GM12873 (cell line): ENCODE data around the gene MPHOSPH6.

Experiments
- TF ChIP-seq, protein P1 (sequence below): IDR thresholded peaks from 2 replicates; pipeline ENCODE4 v1.5.1; 2012; ENCODE audit warnings: low read depth, mild to moderate bottlenecking, moderate library complexity, low read length, control low read depth; ENCODE audit not compliant: insufficient read depth; ENCODE audit errors: missing control alignments

MPHOSPH6 gene

DNA sequence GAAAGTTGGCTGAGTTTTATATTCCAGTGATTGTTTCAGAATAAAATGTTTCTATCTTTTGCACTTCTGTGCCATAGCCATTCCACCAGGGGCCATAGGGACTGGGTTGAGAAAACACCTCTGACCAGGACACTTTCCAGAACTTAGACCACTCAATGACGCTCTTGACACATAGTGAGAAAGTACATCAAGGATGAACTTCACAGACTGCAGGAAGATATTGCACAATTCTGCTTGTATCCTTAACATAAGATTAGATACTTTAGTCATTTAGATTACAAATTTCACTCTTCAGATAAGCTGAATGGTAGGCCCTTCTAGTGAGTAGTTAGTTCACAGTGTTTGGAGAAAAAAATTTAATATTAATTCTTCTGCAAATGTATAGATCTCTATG is 13.0 kb upstream of the MPHOSPH6 start:
- TF ChIP-seq, protein P1, sequence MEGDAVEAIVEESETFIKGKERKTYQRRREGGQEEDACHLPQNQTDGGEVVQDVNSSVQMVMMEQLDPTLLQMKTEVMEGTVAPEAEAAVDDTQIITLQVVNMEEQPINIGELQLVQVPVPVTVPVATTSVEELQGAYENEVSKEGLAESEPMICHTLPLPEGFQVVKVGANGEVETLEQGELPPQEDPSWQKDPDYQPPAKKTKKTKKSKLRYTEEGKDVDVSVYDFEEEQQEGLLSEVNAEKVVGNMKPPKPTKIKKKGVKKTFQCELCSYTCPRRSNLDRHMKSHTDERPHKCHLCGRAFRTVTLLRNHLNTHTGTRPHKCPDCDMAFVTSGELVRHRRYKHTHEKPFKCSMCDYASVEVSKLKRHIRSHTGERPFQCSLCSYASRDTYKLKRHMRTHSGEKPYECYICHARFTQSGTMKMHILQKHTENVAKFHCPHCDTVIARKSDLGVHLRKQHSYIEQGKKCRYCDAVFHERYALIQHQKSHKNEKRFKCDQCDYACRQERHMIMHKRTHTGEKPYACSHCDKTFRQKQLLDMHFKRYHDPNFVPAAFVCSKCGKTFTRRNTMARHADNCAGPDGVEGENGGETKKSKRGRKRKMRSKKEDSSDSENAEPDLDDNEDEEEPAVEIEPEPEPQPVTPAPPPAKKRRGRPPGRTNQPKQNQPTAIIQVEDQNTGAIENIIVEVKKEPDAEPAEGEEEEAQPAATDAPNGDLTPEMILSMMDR: no peak

DNA sequence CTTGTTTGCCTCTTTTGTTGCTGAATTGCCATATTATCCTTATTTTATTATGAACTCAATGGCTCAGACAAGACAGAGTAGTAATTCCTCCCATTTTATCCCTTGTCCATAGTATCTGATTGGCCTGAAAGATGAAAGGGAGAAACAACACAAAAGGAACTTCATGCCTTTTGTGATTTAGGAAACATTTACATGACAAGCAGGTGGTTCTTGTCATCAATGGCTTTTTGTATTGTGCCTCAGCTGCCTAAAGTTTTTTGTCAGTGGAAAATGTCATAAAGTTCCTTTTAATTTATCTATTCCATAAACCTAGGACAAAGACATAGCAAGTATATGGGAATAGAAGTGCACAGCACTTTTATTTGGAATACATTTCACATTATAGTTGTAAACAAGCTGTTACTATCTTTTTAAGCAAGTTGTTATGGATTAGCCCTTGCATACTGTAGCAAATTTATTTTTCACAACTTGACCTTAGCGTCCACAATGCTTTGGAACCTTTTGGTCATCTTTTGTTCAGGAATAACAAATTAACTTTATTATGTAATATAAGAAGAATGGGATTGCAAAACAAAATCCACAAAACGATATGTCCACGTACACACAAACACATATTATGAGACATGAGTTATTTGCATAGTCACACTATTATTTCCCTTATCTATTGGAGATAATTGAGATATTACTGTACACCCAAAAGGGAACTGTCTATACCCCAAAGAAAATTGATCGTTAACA is 12.4 kb upstream of the MPHOSPH6 start:
- TF ChIP-seq, protein P1: no peak

DNA sequence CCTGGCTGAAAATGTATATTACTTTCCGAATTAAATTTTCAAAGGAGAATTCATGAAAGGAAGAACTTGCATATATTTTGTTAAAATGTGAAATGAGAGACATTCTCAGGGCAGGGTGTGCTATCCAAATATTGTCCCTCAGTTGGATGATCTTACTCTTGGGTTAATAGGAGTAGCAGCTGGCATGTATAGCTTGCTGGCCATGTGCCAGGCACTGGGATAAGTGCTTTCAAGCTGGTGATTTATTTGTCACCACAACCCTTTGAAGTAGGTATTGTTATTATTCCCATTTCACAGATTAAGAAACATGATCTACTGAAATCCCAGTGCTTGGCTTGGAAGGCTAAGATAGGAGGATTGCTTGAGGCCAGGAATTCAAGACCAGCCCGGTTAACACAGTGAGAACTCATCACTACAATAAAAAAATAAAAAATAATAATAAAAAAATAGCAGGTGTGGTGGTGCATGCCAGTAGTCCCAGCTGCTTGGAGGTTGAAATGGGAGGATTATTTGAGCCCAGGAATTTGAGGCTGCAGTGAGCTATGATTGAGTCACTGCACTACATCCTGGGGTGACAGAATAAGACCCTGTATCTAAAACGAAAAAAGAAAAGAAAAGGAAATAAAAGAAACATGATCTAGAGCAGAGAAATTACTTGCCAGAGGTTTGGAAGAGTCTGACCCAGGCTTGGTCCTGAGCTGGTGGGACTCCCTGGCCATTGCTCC is 11.6 kb upstream of the MPHOSPH6 start:
- TF ChIP-seq, protein P1: no peak

GRCh38 chr16:82178352-82178751 is 8.3 kb upstream of the MPHOSPH6 start:
- TF ChIP-seq, protein P1: no peak

GRCh38 chr16:82177555-82177954 is 7.5 kb upstream of the MPHOSPH6 start:
- TF ChIP-seq, protein P1: no peak

DNA sequence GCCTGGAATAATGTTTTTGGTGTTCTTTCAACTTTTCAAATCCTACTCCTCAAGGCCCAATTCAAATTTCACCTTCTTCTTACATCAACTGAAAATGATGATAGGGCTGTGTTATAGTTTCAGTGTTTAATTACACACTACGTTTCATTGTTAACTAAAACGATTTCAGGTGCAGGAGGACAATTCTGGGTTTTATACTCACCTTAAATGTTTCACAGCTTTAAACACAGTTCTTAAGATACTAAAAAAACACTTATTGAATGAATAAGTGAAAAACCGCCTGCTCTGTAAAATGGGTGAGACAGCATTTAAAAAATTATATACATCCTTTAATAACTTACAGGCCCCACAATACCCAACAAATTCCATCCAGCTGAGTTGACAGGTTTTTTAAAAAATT is 6.2 kb upstream of the MPHOSPH6 start:
- TF ChIP-seq, protein P1: no peak

DNA sequence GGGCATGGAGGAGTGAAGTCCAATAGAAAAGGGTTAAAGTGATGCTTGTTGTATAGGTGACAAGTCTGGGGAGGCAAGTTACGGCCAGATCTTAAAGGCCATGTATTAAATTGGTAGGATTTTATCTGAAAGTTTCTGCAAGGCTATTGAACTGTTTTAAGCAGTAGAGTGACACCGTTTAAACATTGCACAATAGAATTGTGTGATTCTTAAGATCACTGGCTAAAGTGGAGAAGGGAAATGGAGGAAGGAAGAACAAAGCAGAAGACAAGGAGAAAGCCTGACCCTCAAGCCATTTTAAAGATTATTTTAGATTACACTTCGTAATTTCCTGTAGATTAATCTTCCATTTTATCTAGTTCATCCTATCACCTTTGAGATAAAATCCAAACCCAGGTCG is 5.6 kb upstream of the MPHOSPH6 start:
- TF ChIP-seq, protein P1: no peak
